ENCODE measurements around the gene RCSD1. TPM values are rescaled to one million over a fixed set of nuclear protein-coding genes. Genes with fewer than 3 reads are reported as not detected.
"Not testable (repeated sequence)": the region's sequence is repeated elsewhere in the genome, so short reads cannot be mapped to it uniquely, and the experiment has no call there.

Gene RCSD1
- total and polyA plus RNA-seq, 2 of the 13 experiments (the other 11 are each of a cell fraction or from before 2014, with no cell fraction given): not detected

- CTCF ChIA-PET (ENCODE audit: low intra/inter-chr PET ratio, low total read pairs); H3K4me3 ChIP-seq (replicated peaks in 1 of 3; ENCODE audit: insufficient read depth in 1 of 3, low read depth in 2 of 3, low read length in 3 of 3); FAIRE-seq; intact Hi-C loops (cut with micrococcal nuclease; ENCODE audit: unreplicated experiment); H2AFZ ChIP-seq (ENCODE audit: low read length); in situ Hi-C loops (cut with HindIII; ENCODE audit: extremely low pct_ligation_motif_present, low pct_unique_long_range_greater_than_20kb); ATAC-seq; H3K27me3 ChIP-seq (ENCODE audit: control insufficient read depth in 1 of 2, insufficient read depth in 2 of 2, low read length in 2 of 2); H3K4me2 ChIP-seq (ENCODE audit: low read depth, low read length); H4K20me1 ChIP-seq (ENCODE audit: insufficient read depth, low read length); H3K9ac ChIP-seq (ENCODE audit: insufficient read depth, low read depth, low read length); H3K27ac ChIP-seq (ENCODE audit: extremely low read length, insufficient read depth, low read length); H3K36me3 ChIP-seq (replicated peaks in 1 of 2; ENCODE audit: control insufficient read depth in 1 of 2, insufficient read depth in 2 of 2, low read length in 2 of 2); H3K9me3 ChIP-seq (ENCODE audit: low read length); BruUV-seq (replicated peaks); POLR2A ChIA-PET; TF ChIP-seq SOX13, FOXA1 (IDR thresholded peaks at IDR 0.05): not testable (repeated sequence)
- peaks cover 46% of the 10 kb centered on the region for H3K4me1 ChIP-seq (ENCODE audit: insufficient read depth, low read length)
- 84% methylated on average over 1 of the region's 1 CpG for WGBS (ENCODE audit: low lambda C conversion rate)
- peaks cover 62% of the 10 kb centered on the region for H3K79me2 ChIP-seq (ENCODE audit: insufficient read depth, low read length)
- TF ChIP-seq SOX5 (CRISPR knock-in tag; IDR thresholded peaks at IDR 0.05; ENCODE audit: borderline replicate concordance): peak; percentile 20; the same call in 1 of the 2 replicates
- TF ChIP-seq GATAD2A (CRISPR knock-in tag; IDR thresholded peaks at IDR 0.05): peak; percentile 19; the same call in 1 of the 2 replicates
- peak in 1 of 2 experiments; percentile 52; a peak in 1 of 4 replicates for TF ChIP-seq SOX13 (CRISPR knock-in tag; conservative IDR thresholded peaks at IDR 0.05 in 1 of 2, IDR thresholded peaks at IDR 0.05 in 1 of 2)
- TF ChIP-seq FOXA3 (CRISPR knock-in tag; IDR thresholded peaks at IDR 0.05): peak; percentile 56
- 0 out of 2 replicates have a peak, but pooled peaks have one; percentile 24 for TF ChIP-seq FOXA1 (CRISPR knock-in tag; IDR thresholded peaks at IDR 0.05)
- peak; percentile 48 for DNase-seq (ENCODE audit: low spot score)
Observed at GRCh38 chr1:167742392-167743057, 112.5 kb downstream of the RCSD1 start.

- no peaks in the 10 kb centered on the region for H3K27me3 ChIP-seq (ENCODE audit: control insufficient read depth in 1 of 2, insufficient read depth in 2 of 2, low read length in 2 of 2)
- no TSS peak for BruUV-seq (replicated peaks)
- TF ChIP-seq ZNF180 (CRISPR knock-in tag; IDR thresholded peaks at IDR 0.05; ENCODE audit: borderline replicate concordance, low read depth) (no peak), ZNF550 (CRISPR knock-in tag; IDR thresholded peaks at IDR 0.05; ENCODE audit: borderline replicate concordance) (no peak), EEA1 (CRISPR knock-in tag; IDR thresholded peaks at IDR 0.05; ENCODE audit: borderline replicate concordance) (no peak), RBM22 (optimal IDR thresholded peaks at IDR 0.05; ENCODE audit: low read length) (no peak), POLR2A (IDR thresholded peaks at IDR 0.05; ENCODE audit: insufficient read depth in 1 of 2, low read depth in 2 of 2, low read length in 2 of 2) (no peak), MIER2 (CRISPR knock-in tag; IDR thresholded peaks at IDR 0.05) (no peak), FOXC1 (CRISPR knock-in tag; IDR thresholded peaks at IDR 0.05; ENCODE audit: borderline replicate concordance) (no peak), FOXO1 (CRISPR knock-in tag; IDR thresholded peaks at IDR 0.05) (no peak), EP300 (IDR thresholded peaks at IDR 0.05; ENCODE audit: low read depth in 2 of 2, low read length in 2 of 2) (no peak), EP300 (CRISPR knock-in tag; IDR thresholded peaks at IDR 0.05; ENCODE audit: borderline replicate concordance) (no peak), ZNF563 (CRISPR knock-in tag; IDR thresholded peaks at IDR 0.05) (no peak), BCL3 (CRISPR knock-in tag; IDR thresholded peaks at IDR 0.05) (no peak), PLRG1 (conservative IDR thresholded peaks at IDR 0.05) (no peak)
- H3K4me1 ChIP-seq (ENCODE audit: insufficient read depth, low read length): peaks cover 54% of the 10 kb centered on the region
- no peak overlapping the region for H3K4me2 ChIP-seq (ENCODE audit: low read depth, low read length)
- in situ Hi-C loops (cut with HindIII; ENCODE audit: extremely low pct_ligation_motif_present, low pct_unique_long_range_greater_than_20kb) (no loop called here), intact Hi-C loops (cut with micrococcal nuclease; ENCODE audit: unreplicated experiment) (no loop called here)
- H3K36me3 ChIP-seq (replicated peaks in 1 of 2; ENCODE audit: control insufficient read depth in 1 of 2, insufficient read depth in 2 of 2, low read length in 2 of 2): peaks cover 0 to 1% of the 10 kb centered on the region in 2 experiments; a peak in 1 of 5 replicates
- no peak overlapping the region for H3K4me3 ChIP-seq (replicated peaks in 1 of 3; ENCODE audit: insufficient read depth in 1 of 3, low read depth in 2 of 3, low read length in 3 of 3)
- peaks cover 61% of the 10 kb centered on the region for H3K79me2 ChIP-seq (ENCODE audit: insufficient read depth, low read length)
- no peak overlapping the region for H3K9ac ChIP-seq (ENCODE audit: insufficient read depth, low read depth, low read length)
- ChIA-PET POLR2A (no interaction called here), CTCF (ENCODE audit: low intra/inter-chr PET ratio, low total read pairs) (no interaction called here)
- no peak for DNase-seq (ENCODE audit: low spot score)
- H3K27ac ChIP-seq (ENCODE audit: extremely low read length, insufficient read depth, low read length): no peak overlapping the region
- no peak overlapping the region for H2AFZ ChIP-seq (ENCODE audit: low read length)
- H3K9me3 ChIP-seq (ENCODE audit: low read length): no peaks in the 10 kb centered on the region
- no peak for FAIRE-seq
- ATAC-seq: no peak
- WGBS (ENCODE audit: low lambda C conversion rate): 99% methylated on average over 3 of the region's 3 CpGs
- H4K20me1 ChIP-seq (ENCODE audit: insufficient read depth, low read length): no peaks in the 10 kb centered on the region
Observed at GRCh38 chr1:167744901-167745300, 114.9 kb downstream of the RCSD1 start.
